Activated CD4-positive, alpha-beta T cell treated with anti-CD3 and anti-CD28 coated beads, Interleukin-2, Interleukin-4, amounts not matched to agents 100 ng/mL and 50 ng/mL, durations not matched to agents 16 hours and 8 hours (primary cell): ENCODE data around the gene SNED1.

Experiments
- DNase-seq: peaks from one replicate; pipeline ENCODE4 v3.0.0-alpha.2; 2020; ENCODE audit warnings: low spot score

The SNED1 gene

DNA sequence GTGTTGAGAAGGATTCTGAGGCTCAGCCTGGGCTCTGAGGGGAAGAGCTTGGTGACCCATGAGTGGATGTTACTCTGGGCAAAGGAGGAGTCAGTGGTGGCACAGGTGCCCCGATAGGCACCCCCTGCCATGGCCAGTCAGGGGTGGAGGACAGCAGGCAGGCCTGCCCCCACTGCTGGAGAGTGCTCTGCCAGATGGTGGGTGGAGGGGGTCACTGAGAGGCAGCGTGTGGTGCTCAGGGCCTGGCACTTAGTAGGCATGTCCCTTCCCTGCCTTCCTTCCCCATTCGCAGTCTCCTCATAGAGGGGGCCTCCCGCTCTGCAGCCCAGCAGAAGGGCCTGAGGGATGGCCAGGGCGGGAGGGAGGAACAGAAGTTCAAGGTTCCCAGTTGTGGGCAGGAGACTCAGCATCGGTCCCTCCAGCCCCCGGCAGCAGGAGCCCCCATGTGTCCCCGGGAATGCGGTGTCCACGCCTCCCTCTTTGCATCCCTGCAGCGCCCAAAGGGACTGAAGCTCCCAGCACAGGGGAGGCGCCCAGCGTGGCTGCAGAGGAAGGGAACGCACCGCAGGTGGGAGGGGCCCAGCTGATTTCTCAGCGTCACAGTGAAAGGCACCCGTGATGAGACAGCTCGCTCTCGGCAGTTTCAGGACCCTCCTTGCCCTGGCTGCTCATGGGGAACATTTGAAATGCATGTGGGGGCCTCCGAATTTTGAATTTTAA, 5.7 kb upstream of the SNED1 start:
- DNase-seq, result no peak

DNA sequence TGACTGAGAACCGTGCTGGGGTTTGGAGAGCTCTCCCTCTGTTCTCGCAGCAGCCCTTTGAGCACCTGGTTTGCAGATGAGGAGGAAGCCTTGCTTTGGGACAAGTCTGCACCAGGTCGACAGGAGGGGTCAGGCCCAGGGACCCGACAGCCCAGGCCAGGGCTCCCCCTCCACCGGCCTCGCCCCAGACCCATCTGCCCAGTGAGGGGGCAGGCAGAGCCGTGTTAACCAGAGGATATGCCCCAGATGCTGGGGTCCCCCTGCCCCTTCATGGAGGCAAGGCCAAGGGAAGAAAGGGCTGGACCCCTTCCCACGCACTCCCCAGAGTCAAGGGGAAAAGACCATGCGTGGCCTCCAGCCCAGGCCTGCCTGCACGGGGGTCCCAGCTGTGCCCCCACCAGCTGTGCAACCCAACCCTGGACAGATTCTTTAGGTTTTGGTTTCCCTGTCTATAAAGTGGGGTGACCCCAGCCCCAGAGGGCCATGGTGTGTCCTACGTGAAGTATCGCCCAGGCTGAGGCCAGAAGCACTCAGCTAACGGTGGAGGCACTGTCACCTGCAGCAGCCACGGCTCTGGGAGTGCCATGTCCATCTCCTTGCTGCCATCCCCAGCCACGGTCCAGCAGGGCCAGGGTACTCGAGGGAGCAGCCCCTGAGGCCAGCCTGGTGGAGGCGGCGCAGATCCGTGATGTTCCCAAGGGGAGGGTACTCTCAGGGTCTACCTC, 4.8 kb upstream of the SNED1 start:
- DNase-seq, result no peak

DNA sequence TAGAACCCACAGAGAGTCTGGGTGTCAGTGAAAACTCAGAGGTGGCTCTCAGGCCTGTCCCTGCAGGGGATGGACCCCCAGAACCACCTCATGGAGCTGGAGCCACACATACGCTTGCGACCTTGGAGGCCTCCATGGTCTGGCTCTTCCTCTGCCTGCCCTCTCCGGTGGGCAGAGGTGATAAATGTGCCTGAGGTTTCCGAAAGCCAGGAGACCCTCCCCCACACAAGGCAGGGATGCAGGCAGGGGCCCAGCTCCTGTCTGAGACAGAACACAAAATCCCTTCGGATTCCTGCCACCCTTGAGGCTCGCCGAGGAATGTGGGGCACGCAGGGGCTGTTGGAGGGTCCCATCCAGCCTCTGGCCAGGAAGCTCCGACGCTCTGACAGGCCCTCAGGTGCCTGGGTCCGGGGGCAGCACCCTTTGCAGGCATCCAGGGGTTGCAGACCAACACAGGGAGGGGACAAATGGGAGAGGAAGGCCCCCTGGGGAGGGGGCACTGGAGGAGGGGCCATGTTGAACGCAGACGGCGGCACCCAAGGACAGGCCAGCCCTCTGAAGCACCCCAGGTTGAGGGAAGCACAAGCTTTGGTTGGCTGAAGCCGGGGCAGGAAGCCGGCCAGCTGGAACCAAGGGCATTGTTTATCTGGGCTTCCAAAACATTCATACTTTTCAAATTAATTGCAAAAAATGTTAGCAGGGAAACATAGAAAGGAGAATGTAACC, 4.1 kb upstream of the SNED1 start:
- no peak for DNase-seq

DNA sequence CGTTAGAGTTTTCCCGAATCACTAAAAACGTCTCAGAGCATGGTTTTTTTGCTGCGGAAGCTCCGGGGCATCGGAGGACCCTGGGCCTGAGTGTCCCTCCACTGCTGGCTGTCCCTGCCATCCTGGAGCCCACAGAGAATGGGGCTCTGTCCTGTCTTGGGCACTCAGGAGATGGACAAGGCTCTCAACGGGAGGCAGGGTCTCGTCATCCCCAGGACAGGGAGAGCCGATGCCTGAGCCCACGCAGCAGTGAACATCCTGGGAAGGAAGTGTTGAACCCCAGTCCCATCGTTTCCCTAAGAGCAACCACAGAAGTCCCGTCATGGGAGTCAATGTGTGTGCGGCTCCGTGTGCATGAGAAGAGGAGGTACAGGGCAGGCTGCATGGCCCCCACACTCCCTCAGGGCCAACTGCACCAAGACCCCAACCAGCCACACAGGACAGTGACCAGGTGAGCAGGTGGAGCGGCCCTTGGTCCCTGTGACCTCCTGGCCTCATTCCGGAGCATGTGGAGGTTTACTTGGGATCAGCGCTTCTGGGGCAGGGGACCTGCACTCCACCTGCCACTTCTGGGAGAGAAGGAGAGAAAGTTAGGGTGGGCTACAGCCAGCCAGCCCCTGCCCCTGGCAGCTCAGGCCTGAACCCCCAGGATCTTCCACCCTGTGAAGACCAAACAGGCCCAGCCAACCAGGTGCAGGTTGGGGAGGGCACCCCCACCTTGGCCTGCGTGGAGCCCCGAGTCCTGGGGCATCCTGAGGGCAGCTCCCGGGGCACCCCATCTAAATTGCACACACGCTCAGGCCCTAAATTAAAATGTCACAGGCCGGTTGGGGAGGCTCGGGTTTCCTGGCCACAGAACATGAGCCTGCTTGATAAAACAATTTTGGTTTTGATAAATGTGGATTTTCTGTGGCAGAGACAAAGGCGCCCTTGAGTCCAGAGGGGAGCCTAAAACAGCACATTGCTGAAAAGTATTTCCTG, 3.1 kb upstream of the SNED1 start:
- DNase-seq, result no peak

DNA sequence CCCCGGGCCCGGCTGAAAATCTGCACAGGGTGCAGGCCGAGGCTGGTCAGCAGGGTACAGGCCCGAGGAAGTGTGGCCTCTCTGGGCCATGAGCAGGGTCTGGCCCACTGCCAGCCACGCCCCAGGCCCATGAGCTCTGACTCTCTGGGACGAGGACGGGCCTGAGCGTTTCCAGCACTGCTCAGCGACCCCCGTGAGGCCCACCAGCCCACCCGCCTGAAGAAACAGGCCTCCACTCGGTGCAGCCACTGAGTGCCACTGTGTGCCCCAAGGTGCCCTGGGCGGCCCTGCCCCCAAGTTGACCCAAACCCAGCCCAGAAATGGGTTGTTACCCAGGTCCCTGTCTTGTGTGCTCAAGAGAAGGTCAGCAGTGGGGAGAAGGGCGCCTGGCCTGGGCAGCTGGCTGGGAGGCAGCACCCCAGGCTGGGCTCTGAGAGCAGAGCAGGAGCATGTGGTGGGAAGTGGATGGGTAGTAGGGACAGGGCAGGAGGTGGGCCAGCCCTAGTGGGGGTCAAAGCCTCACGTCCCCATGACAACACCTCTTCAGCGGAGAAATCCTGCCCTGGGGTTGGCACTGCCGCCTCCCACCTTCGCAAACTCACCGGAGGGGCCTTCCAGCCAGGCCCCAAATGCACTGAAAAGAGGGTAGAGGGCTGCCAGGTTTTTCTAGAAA, 2.1 kb upstream of the SNED1 start:
- DNase-seq, result no peak

DNA sequence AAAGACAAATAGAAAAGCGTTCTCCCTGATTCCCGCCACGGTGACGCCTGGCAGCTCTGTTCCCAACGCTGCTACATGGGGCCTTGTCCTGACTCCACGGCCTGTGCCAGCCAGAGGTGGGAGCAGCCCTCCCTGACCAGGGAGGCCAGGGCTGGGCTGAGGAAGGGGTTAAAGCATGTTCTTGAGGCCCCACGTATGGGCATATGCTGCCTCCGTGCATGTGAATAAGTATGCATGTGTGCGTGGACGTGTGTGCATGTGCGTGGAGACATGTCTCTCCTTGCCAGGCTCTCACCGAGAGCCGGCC, 1.6 kb upstream of the SNED1 start:
- no peak for DNase-seq

DNA sequence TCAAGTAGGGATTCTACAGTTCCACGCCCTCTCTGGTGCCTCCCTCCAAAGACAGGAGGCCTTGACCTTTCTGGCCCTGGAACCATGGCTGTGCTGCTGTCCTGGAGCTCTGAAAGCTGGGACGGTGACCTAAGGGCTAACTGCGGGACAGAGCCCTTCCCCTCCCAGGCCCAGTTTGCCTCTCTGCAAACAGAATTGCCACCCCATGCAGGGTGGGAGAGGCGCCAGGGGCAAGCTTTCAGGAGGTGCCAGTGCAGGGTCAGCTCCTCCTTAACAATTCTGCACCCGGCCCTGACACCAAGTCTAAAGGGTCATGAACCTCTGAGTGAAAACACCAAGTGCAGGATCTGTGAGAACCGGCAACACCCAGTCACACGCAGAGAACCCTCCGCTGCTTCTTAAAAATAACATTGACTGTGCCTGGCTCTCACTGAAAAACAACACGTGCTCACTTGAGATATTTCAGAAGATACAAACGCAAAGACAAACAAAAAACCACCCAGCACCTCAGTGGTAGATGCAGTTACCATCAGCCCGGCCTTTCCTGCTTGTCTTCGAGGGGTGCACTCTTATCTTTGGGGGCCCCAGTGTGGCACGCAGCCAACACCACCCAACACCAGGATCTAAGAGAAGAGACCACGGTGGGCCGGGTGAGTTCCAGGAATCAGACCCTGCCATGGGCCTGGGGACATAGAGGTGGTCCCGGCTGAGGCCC, 1.1 kb upstream of the SNED1 start:
- no peak for DNase-seq

DNA sequence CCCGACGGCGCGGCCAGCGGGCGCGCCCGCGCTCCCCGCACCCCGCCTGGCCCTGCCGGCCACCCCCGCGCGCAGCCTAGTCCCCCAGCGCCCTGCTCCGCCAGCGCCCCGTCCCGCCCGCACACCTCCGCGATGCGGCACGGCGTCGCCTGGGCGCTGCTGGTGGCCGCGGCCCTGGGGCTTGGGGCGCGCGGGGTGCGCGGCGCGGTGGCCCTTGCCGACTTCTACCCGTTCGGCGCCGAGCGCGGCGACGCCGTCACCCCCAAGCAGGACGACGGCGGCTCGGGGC, 232 bp downstream of the SNED1 start:
- no peak for DNase-seq

DNA sequence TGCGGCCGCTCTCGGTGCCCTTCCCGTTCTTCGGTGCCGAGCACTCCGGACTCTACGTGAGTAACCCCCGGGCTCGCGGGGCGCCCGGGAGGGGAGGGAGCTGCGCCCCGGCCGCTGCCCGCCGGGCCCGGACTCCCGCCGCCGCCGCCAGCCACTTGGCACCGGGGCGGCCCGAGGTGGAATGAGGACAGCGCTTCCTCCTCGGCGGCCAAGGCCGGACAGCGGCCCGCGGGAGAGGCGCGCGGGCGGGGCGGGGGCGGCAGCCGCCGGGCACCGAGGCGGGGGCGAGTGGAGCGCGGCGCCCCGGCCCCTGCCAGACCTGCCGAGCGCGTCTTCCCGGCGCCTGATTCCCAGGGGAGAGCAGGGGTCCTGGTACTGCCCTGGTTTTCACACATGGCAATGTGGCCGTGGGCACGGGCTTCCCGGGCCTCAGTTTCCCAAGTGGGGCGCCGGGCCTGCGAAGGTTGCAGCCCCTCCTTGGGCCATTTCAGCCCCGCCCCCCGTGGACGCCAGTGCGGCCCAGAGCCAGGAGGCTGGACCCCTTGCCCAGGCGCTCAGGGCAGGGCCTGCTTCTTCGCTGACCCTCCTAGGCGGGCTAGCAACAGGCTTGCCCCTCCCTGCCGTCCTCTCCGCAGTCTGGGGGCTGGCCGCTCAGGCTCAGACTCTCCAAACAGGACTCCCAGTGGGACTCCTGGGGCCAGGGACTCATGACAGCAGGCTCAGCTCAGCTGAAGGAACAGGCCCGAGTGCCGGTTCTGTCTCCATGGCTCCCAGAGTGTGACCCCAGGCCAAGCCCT, 775 bp downstream of the SNED1 start:
- no peak for DNase-seq

DNA sequence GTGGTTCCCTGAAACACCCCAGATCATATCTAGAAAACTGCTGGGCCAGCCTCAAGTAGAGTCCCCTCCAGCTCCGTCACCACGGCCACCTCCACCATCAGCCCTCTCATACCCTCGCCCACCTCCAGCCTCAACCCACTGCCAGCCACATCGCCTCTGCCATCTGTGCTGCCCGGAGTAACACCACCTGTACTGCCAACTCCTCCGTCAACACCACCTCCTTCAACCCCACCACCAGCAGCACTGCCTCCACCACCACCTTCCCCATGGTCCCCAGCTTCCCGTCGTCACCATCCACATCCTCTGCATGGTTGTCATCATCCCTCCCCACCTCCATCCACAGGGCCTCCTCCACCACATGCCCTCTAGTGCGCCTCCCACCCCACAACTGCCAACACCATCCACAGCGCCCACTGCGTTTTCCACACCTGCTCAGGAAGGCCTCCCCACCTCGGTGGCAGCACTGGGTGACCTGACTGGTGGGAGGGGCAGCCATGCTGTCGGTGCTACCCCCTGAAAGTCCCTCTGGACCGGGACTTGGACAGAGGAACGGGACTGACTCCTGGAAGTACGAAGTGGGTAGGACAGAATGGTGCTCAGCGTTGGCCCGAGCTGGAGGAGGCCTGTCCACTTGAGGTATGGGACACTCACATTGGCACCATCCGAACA, 1.6 kb downstream of the SNED1 start:
- no peak for DNase-seq

DNA sequence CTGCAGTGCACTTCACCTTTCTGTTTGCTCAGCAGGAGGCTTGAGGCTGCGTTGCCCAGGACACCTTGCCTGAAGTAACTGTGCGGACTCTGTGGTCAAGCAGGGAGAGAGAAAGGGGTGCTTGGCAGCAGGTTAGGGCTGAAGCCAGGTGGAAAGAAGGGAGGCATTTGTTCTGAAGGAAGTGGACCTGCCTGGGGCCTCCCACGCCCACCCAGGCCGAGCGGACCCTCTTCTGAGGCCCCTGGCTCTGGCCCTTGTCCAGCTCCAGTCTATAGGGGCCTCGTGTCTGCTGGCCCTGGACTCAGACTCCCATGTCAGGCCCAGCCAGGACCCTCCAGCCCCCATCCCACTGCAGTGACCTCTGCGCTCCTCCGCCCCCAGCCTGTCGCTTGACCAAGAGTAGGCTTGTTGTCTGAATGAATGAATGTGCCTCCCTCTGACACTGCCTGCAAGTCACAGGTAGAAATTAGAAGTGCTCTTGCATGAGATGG, 2.5 kb downstream of the SNED1 start:
- no peak for DNase-seq

DNA sequence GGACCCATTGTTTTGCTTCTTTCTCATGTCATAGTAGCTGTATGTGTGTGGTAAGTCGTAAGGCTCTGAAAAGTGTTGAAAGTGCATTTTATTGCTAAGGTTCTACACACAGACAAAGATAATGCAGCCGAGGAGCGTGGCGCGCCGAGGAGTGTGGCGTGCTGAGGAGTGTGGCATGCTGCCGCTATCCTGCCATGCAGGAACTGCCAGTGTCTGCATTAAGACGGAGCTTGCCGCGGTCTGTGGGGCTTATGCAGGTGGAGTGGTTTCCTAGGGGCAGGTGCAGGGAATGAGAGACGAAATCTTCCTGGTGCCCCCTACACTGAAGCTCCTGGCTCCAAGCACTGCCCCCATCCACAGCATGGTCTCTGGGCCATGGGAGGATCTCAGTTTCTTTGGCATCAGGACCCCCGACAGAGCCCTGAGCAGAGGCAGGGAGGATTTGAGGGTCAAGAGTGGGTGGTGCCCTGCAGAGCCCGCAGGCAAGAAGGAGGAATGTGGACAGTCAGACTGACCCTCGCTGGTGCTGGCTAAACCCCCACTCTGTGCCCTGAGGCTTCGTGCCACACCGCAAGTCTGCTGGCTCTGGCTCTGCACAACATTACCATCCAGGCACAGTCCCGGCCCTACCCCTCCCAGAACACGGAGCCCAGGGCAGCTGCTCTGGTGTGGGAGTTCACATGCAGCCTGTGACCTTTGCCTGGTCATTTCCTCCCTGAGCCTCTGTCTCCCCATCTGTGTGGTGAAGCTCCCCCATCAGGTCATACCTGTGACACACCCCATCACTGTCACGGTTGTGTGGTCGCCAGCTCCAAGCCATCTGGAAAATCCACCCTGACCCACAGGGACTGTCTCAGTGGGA, 3.2 kb downstream of the SNED1 start:
- DNase-seq, result no peak

DNA sequence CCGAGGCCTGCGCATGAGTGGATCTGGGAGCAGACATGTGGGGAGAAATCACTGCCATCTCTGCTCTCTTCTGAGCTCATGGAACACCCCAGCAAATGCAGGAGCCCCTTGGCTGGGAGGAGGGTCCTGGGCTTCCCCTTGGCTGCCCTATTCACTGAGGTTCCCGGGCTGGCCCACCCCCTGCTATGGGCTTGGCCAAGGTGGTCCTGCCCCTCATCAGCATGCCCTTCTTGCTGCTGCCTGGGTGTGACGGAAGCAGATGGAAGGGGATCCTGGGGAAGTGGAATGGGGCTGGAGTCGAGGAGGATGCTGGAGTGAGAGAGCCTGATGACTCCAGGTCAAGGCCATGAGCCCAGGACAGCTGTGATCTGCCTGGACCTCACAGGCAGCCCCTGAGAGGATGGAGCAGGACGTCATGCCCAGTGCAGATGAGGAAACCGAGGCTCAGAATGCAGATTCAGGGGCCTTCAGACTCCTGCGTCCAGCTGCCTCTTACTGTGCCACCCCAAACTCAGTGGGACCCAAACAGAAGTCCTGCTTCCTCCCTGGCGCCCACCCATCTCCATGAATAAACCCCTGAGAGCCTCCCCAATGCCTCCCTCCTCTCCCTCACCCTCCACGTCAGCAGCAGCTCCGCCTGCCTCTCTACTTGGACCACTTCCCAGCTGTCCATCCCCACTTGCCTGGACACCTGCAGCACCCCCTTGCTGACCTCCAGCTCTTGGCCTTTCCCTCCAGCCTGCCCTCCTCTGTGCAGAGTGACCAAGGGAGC, 4.0 kb downstream of the SNED1 start:
- no peak for DNase-seq

DNA sequence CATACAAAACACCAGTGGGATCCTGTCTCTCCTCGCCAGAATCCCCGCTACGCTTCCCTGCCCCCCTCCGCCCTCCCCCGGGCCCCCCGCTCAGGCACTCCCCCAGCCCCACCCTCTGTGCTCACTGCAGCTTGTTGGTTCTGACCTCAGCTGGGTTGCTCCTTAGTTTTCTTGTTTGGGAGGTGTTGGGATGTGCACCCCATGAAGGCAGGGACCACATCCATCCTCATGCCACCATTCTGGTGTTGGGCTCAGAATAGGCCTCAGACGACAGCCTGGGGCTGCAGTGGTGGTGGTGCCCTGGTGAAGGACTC, 4.6 kb downstream of the SNED1 start:
- DNase-seq, result no peak

DNA sequence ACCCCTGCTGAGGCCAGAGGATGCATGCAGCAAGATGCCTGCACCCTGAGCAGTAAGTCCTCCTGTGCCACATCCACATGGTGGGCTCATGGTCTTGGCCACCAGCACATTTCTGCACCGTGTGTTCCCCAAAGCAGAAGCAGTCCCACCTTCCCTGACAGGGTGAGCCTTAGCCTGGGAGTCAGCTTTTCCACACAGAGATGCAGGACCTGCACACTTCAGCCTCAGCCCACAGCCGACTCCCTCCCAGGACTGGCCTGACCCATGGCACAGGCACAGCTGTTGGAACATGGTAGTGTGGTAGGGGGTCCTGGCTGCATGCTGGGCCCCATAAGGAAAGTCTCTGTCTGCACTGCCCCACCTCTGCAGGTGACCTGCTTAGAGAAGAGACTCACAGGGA, 5.0 kb downstream of the SNED1 start:
- no peak for DNase-seq

DNA sequence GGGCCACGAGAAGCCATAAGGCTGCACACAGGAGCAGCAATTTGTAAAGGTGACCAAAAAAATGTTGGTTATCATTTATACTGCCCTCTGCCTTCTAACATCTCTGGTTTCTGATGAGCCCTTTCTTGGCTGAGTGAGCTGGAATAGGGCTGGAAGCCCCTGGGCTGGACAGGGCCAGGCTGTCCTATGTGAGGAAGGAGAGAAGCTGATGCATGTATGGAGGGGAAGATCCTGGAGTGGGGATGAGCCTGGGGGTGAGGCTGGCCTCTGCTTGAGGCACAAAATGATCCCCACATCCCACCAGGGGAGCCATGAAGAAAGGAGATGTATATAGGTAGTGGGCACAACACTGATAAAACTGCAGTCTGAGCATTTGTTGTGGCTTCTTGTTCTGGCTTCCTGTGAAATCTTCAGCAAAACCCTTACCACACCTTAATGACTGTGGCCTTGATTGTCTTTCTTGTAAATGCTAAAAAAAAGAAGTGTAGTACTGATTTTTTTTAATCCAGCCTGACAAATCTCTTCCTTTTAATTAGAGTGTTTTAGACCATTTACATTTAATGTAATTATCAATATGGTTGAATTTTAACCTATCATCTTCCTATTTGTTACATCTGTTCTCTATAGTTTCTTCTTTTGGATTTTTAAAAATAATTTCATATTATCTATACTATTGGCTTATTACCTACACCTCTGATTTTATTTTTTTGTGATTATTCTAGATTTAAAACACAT, 5.6 kb downstream of the SNED1 start:
- no peak for DNase-seq

DNA sequence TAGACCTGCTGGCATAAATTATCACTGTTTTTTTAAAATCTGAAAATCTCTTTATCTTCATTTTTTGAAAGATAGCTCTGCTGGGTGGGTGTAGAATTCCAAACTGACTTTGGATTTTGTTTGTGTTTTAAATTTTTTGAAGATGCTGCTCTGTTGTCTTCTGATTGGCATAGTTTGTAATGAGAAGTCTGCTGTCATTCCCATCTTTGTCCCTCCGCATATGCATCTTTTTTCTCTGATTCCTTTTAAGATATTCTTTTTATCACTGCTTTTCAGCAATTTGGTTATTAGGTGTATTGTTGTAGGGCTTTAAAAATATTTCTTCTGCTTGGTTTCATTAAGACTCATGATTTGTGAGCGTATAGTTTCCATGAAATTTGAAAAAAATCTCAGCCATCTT, 7.2 kb downstream of the SNED1 start:
- no peak for DNase-seq
